ENCODE data around the gene KDM4B.

Gene KDM4B

GRCh38 chr19:5120833-5121232 is 151.9 kb downstream of the KDM4B start:
- Histone ChIP-seq H3K9me3 (ENCODE audit: control insufficient read depth, low read depth, low read length) (no peaks in the 10 kb centered on the region), H3K36me3 (ENCODE audit: control insufficient read depth, low read depth, low read length) (no peaks in the 10 kb centered on the region), H3K9ac (ENCODE audit: low read length) (no peak overlapping the region), H3K27me3 (ENCODE audit: control insufficient read depth, insufficient read depth, low read length) (no peaks in the 10 kb centered on the region), H3K4me3 (ENCODE audit: low read length) (no peak overlapping the region), H3K27ac (ENCODE audit: low read length) (no peak overlapping the region), H3K4me1 (ENCODE audit: control insufficient read depth, low read depth, low read length) (peaks cover 18% of the 10 kb centered on the region)

- H3K36me3 ChIP-seq (ENCODE audit: control insufficient read depth, low read depth, low read length), result no peaks in the 10 kb centered on the region
- no peaks in the 10 kb centered on the region for H3K9me3 ChIP-seq (ENCODE audit: control insufficient read depth, low read depth, low read length)
- peaks cover 23% of the 10 kb centered on the region for H3K4me1 ChIP-seq (ENCODE audit: control insufficient read depth, low read depth, low read length)
- H3K27me3 ChIP-seq (ENCODE audit: control insufficient read depth, insufficient read depth, low read length), result no peaks in the 10 kb centered on the region
- H3K9ac ChIP-seq (ENCODE audit: low read length), result no peak overlapping the region
- no peak overlapping the region for H3K27ac ChIP-seq (ENCODE audit: low read length)
- no peak overlapping the region for H3K4me3 ChIP-seq (ENCODE audit: low read length)
These were observed 152.6 kb downstream of the KDM4B start for GRCh38 chr19:5121266-5122120.

GRCh38 chr19:5122121-5122400 is 153.1 kb downstream of the KDM4B start:
- no peak overlapping the region for H3K9ac ChIP-seq (ENCODE audit: low read length)
- H3K9me3 ChIP-seq (ENCODE audit: control insufficient read depth, low read depth, low read length), result no peaks in the 10 kb centered on the region
- no peak overlapping the region for H3K4me3 ChIP-seq (ENCODE audit: low read length)
- peaks cover 28% of the 10 kb centered on the region for H3K4me1 ChIP-seq (ENCODE audit: control insufficient read depth, low read depth, low read length)
- H3K36me3 ChIP-seq (ENCODE audit: control insufficient read depth, low read depth, low read length), result no peaks in the 10 kb centered on the region
- no peaks in the 10 kb centered on the region for H3K27me3 ChIP-seq (ENCODE audit: control insufficient read depth, insufficient read depth, low read length)
- no peak overlapping the region for H3K27ac ChIP-seq (ENCODE audit: low read length)

- Histone ChIP-seq H3K36me3 (ENCODE audit: control insufficient read depth, low read depth, low read length) (no peaks in the 10 kb centered on the region), H3K27me3 (ENCODE audit: control insufficient read depth, insufficient read depth, low read length) (no peaks in the 10 kb centered on the region), H3K9ac (ENCODE audit: low read length) (no peak overlapping the region), H3K4me1 (ENCODE audit: control insufficient read depth, low read depth, low read length) (peaks cover 28% of the 10 kb centered on the region), H3K9me3 (ENCODE audit: control insufficient read depth, low read depth, low read length) (no peaks in the 10 kb centered on the region), H3K27ac (ENCODE audit: low read length) (no peak overlapping the region), H3K4me3 (ENCODE audit: low read length) (no peak overlapping the region)
These were observed 153.9 kb downstream of the KDM4B start for GRCh38 chr19:5122671-5123409.

GRCh38 chr19:5123646-5124045 is 154.7 kb downstream of the KDM4B start:
- no peaks in the 10 kb centered on the region for H3K9me3 ChIP-seq (ENCODE audit: control insufficient read depth, low read depth, low read length)
- H3K9ac ChIP-seq (ENCODE audit: low read length), result no peak overlapping the region
- H3K27ac ChIP-seq (ENCODE audit: low read length), result no peak overlapping the region

GRCh38 chr19:5124111-5124855 is 155.4 kb downstream of the KDM4B start:
- H3K9ac ChIP-seq (ENCODE audit: low read length), result no peak overlapping the region
- H3K27me3 ChIP-seq (ENCODE audit: control insufficient read depth, insufficient read depth, low read length), result no peaks in the 10 kb centered on the region
- H3K27ac ChIP-seq (ENCODE audit: low read length), result no peak overlapping the region
- no peak overlapping the region for H3K4me3 ChIP-seq (ENCODE audit: low read length)
- no peaks in the 10 kb centered on the region for H3K36me3 ChIP-seq (ENCODE audit: control insufficient read depth, low read depth, low read length)
- peaks cover 33% of the 10 kb centered on the region for H3K4me1 ChIP-seq (ENCODE audit: control insufficient read depth, low read depth, low read length)
- no peaks in the 10 kb centered on the region for H3K9me3 ChIP-seq (ENCODE audit: control insufficient read depth, low read depth, low read length)

More at GRCh38 chr19:5123646-5124045, 154.7 kb downstream of the KDM4B start:
- Histone ChIP-seq H3K4me1 (ENCODE audit: control insufficient read depth, low read depth, low read length) (peaks cover 33% of the 10 kb centered on the region), H3K27me3 (ENCODE audit: control insufficient read depth, insufficient read depth, low read length) (no peaks in the 10 kb centered on the region), H3K36me3 (ENCODE audit: control insufficient read depth, low read depth, low read length) (no peaks in the 10 kb centered on the region), H3K4me3 (ENCODE audit: low read length) (no peak overlapping the region)

GRCh38 chr19:5125376-5125775 is 156.5 kb downstream of the KDM4B start:
- no peaks in the 10 kb centered on the region for H3K9me3 ChIP-seq (ENCODE audit: control insufficient read depth, low read depth, low read length)
- no peak overlapping the region for H3K27ac ChIP-seq (ENCODE audit: low read length)
- H3K9ac ChIP-seq (ENCODE audit: low read length), result no peak overlapping the region
- H3K27me3 ChIP-seq (ENCODE audit: control insufficient read depth, insufficient read depth, low read length), result no peaks in the 10 kb centered on the region
- H3K4me1 ChIP-seq (ENCODE audit: control insufficient read depth, low read depth, low read length), result peaks cover 37% of the 10 kb centered on the region
- H3K36me3 ChIP-seq (ENCODE audit: control insufficient read depth, low read depth, low read length), result no peaks in the 10 kb centered on the region
- H3K4me3 ChIP-seq (ENCODE audit: low read length), result no peak overlapping the region

DNA sequence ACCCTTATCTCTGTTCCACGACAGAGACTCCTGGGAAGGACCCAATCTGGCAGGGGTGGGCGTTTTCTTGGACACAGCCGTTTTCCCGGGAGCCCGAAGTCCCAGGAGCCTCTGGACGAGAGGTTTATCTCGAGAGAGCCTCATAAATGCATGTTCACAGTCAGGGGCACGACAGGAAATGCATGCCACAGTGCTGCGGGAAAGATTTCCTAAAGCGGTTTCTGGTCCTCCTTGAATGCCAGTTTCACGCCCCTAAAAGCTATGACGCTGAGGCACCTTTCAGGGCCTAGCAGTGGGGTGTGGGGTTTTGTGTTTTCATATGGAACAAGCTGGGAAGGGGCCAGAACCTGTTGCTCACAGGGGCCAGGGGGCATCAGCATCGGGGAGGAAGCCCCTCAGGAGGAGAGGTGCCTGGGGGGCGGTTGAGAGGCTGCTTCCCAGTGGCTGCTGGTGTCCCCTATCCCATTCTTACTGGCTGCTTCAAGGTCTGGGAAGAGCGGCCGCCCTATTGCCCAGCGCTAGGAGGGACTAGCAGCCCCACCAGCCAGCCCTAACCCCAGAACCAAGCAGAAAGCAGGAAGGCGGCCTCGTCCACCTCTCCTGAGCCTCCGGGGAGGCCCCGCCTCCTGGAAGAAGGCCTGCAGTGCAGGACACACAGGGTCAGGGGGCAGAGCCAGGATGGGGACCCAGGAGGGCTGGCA is 157.0 kb downstream of the KDM4B start:
- Histone ChIP-seq H3K9ac (ENCODE audit: low read length) (no peak overlapping the region), H3K9me3 (ENCODE audit: control insufficient read depth, low read depth, low read length) (no peaks in the 10 kb centered on the region), H3K4me3 (ENCODE audit: low read length) (no peak overlapping the region), H3K27ac (ENCODE audit: low read length) (no peak overlapping the region), H3K27me3 (ENCODE audit: control insufficient read depth, insufficient read depth, low read length) (no peaks in the 10 kb centered on the region), H3K4me1 (ENCODE audit: control insufficient read depth, low read depth, low read length) (peaks cover 40% of the 10 kb centered on the region), H3K36me3 (ENCODE audit: control insufficient read depth, low read depth, low read length) (no peaks in the 10 kb centered on the region)

GRCh38 chr19:5126498-5127223 is 157.7 kb downstream of the KDM4B start:
- Histone ChIP-seq H3K36me3 (ENCODE audit: control insufficient read depth, low read depth, low read length) (no peaks in the 10 kb centered on the region), H3K4me3 (ENCODE audit: low read length) (no peak overlapping the region), H3K27ac (ENCODE audit: low read length) (no peak overlapping the region), H3K4me1 (ENCODE audit: control insufficient read depth, low read depth, low read length) (peaks cover 37% of the 10 kb centered on the region), H3K9me3 (ENCODE audit: control insufficient read depth, low read depth, low read length) (no peaks in the 10 kb centered on the region), H3K27me3 (ENCODE audit: control insufficient read depth, insufficient read depth, low read length) (no peaks in the 10 kb centered on the region), H3K9ac (ENCODE audit: low read length) (no peak overlapping the region)

DNA sequence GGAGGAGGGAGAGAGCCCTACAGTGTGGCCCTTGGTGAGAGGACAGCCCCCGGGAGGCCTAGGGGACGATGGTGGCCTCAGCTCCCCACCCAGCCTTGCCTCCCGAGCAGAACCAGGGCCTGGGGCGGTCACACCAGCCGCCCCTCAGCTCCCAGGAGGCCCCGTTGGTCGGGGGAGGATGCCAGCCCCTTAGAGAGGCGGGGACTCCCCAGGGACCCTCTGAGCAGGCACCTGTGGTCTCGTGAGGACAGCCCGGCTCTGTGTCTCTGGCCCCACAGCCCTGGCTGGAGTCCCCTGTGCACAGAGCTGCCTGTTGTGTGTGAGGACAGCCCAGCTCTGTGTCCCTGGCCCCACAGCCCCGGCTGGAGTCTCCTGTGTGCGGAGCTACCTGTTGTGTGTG is 158.8 kb downstream of the KDM4B start:
- no peak overlapping the region for H3K27ac ChIP-seq (ENCODE audit: low read length)
- no peaks in the 10 kb centered on the region for H3K9me3 ChIP-seq (ENCODE audit: control insufficient read depth, low read depth, low read length)
- no peak overlapping the region for H3K9ac ChIP-seq (ENCODE audit: low read length)
- peaks cover 43% of the 10 kb centered on the region for H3K4me1 ChIP-seq (ENCODE audit: control insufficient read depth, low read depth, low read length)
- H3K4me3 ChIP-seq (ENCODE audit: low read length), result no peak overlapping the region
- no peaks in the 10 kb centered on the region for H3K27me3 ChIP-seq (ENCODE audit: control insufficient read depth, insufficient read depth, low read length)
- no peaks in the 10 kb centered on the region for H3K36me3 ChIP-seq (ENCODE audit: control insufficient read depth, low read depth, low read length)
